K562 (cell line): Measurements from ENCODE around the gene DOCK3. TPM values are rescaled to one million over a fixed set of nuclear protein-coding genes. Genes with fewer than 3 reads are reported as not detected.
A peak's percentile ranks its signal among the peaks of the same experiment; 100 is the strongest.

Experiments used
- ATAC-seq: fragments of 200-7000 bp; cut with Tn5 transposase; 3 replicates; pipeline ENCODE4 v1.9.1; 2020; ENCODE audit warnings: moderate library complexity
- BruUV-seq: library from RNA; stranded (reverse); fragments of 400-500 nt; replicated peaks from 2 replicates; lab custom pipeline; 2021; lab: Mats Ljungman, UMichigan
- CTCF ChIA-PET: fragments of 300-600 bp; formaldehyde crosslinking; extraction: SDS; loops from one replicate; lab custom pipeline; 2021; ENCODE audit warnings: low intra/inter-chr PET ratio; lab: Yijun Ruan, JAX
- POLR2A ChIA-PET: fragments of 300-600, 350-650 bp; sonication (Branson Sonifier 250); formaldehyde crosslinking; extraction: SDS; loops from one replicate; lab custom pipeline; 2021; ENCODE audit warnings: antibody characterized with exemption, inconsistent platforms; lab: Yijun Ruan, JAX
- DNase-seq, 4 experiments: peaks; one replicate each; pipeline versions ENCODE4 v3.0.0 to v3.0.0-alpha.2; 2011 to 2018; ENCODE audit warnings: low spot score in 3 of 4, mixed read lengths in 3 of 4; ENCODE audit errors: extremely low read depth in 1 of 4
- FAIRE-seq: peaks from 2 replicates; lab custom pipeline; 2011; peaks lifted over from hg19 to GRCh38; lab: Jason Lieb, UNC
- H2AFZ ChIP-seq: 2 replicates; pipeline ENCODE4 v1.6.0; 2011; ENCODE audit warnings: low read depth, low read length, control low read depth, inconsistent platforms
- H3K27ac ChIP-seq: fragments of 200-600 bp; 3 replicates; pipeline ENCODE4 v1.8.0; 2011; ENCODE audit warnings: low read depth, mild to moderate bottlenecking, control low read depth, inconsistent platforms, low read length, moderate library complexity, mixed read lengths; ENCODE audit errors: extremely low read depth
- H3K27me3 ChIP-seq, 2 experiments: fragments of 300-600 bp in 1 of 2; 2 replicates in 1 of 2; 3 replicates in 1 of 2; pipeline versions ENCODE4 v1.6.0 to v1.8.0; 2011; ENCODE audit warnings: inconsistent platforms in 2 of 2, low read length in 2 of 2, mild to moderate bottlenecking in 1 of 2, mixed read lengths in 1 of 2, moderate library complexity in 1 of 2; ENCODE audit not compliant: control insufficient read depth in 2 of 2, insufficient read depth in 2 of 2
- H3K36me3 ChIP-seq: fragments of 300-600 bp; 3 replicates; pipeline ENCODE4 v1.8.0; 2011; ENCODE audit warnings: mild to moderate bottlenecking, low read length, inconsistent platforms; ENCODE audit not compliant: control insufficient read depth, insufficient read depth
- H3K4me1 ChIP-seq, 2 experiments: fragments of 200-600 bp in 1 of 2; replicated peaks in 1 of 2; 2 replicates in 1 of 2; 3 replicates in 1 of 2; pipeline versions ENCODE4 v1.5.1 to v1.8.0; 2011; ENCODE audit warnings: inconsistent platforms in 2 of 2, low read length in 2 of 2, mild to moderate bottlenecking in 1 of 2, mixed read lengths in 1 of 2, moderate library complexity in 1 of 2; ENCODE audit not compliant: control insufficient read depth in 2 of 2, insufficient read depth in 2 of 2
- H3K4me2 ChIP-seq: 2 replicates; pipeline ENCODE4 v1.6.1; 2011; ENCODE audit warnings: low read length, control low read depth, inconsistent platforms, mixed read lengths; ENCODE audit not compliant: insufficient read depth
- H3K4me3 ChIP-seq: fragments of 200-600 bp; sonication (generic), shearing (Covaris generic); 2 replicates; pipeline ENCODE4 v1.5.1; 2016; ENCODE audit warnings: control low read depth, inconsistent platforms
- H3K79me2 ChIP-seq: fragments of 200-600 bp; 3 replicates; pipeline ENCODE4 v1.8.0; 2011; ENCODE audit warnings: low read length, inconsistent platforms; ENCODE audit not compliant: control insufficient read depth, insufficient read depth
- H3K9ac ChIP-seq, 2 experiments: 2 replicates each; pipeline versions ENCODE4 v1.6.0 to v1.6.1; 2011; ENCODE audit warnings: low read depth in 2 of 2, low read length in 2 of 2, control low read depth in 1 of 2, inconsistent platforms in 1 of 2, mild to moderate bottlenecking in 1 of 2, mixed read lengths in 1 of 2; ENCODE audit not compliant: insufficient read depth in 1 of 2
- H3K9me1 ChIP-seq: one replicate; pipeline ENCODE4 v1.6.0; 2011; ENCODE audit warnings: inconsistent platforms, mild to moderate bottlenecking, low read length, moderate library complexity; ENCODE audit not compliant: control insufficient read depth, insufficient read depth
- H3K9me3 ChIP-seq: replicated peaks from 2 replicates; pipeline ENCODE4 v1.5.1; 2011; ENCODE audit warnings: low read depth, low read length, inconsistent platforms; ENCODE audit not compliant: control insufficient read depth, insufficient read depth
- H4K20me1 ChIP-seq: replicated peaks from 2 replicates; pipeline ENCODE4 v1.6.1; 2011; ENCODE audit warnings: low read length, inconsistent platforms, mixed read lengths; ENCODE audit not compliant: control insufficient read depth, insufficient read depth
- BHLHE40 ChIP-seq: IDR thresholded peaks from 2 replicates; pipeline ENCODE4 v1.6.1; 2011; ENCODE audit warnings: low read length, improper control_type of control experiment
- HDGF ChIP-seq: fragments of 450-650 bp; IDR thresholded peaks from 2 replicates; pipeline ENCODE4 v1.6.1; 2016
- RAD51 ChIP-seq: fragments of 450-650 bp; IDR thresholded peaks from 2 replicates; pipeline ENCODE4 v1.7.1; 2016; ENCODE audit warnings: low read depth, mild to moderate bottlenecking, borderline replicate concordance
- RFX5 ChIP-seq: IDR thresholded peaks from 2 replicates; pipeline ENCODE4 v1.6.1; 2011; ENCODE audit warnings: low read depth, mild to moderate bottlenecking, improper control_type of control experiment, low read length
- THAP7 ChIP-seq: fragments of 250-450 bp; sonication (Bioruptor Pico); IDR thresholded peaks from 2 replicates; pipeline ENCODE4 v1.5.0; 2021
- ZBTB12 ChIP-seq: fragments of 250-450 bp; sonication (Bioruptor Pico); IDR thresholded peaks from 2 replicates; pipeline ENCODE4 v1.4.0; 2020
- ZBTB7A ChIP-seq: IDR thresholded peaks from 2 replicates; pipeline ENCODE4 v1.6.1; 2011; ENCODE audit warnings: low read depth, mild to moderate bottlenecking, low read length, moderate library complexity, borderline replicate concordance; ENCODE audit not compliant: control insufficient read depth
- ZNF253 ChIP-seq: fragments of 250-450 bp; sonication (Bioruptor Pico); conservative IDR thresholded peaks from 2 replicates; pipeline ENCODE4 v1.6.1; 2021; ENCODE audit warnings: mild to moderate bottlenecking
- ZNF655 ChIP-seq: fragments of 250-450 bp; sonication (Bioruptor Pico); IDR thresholded peaks from 2 replicates; pipeline ENCODE4 v1.5.0; 2021
- WGBS: fragments of 100-300 bp; shearing (Covaris generic); methylation state at CpG from one replicate; pipeline ENCODE4 v1.1.6; 2016; ENCODE audit warnings: low coverage, mixed read lengths; ENCODE audit not compliant: insufficient coverage; ENCODE audit errors: missing lambda C conversion rate; 5-methylcytosine and 5-hydroxymethylcytosine counted together
- in situ Hi-C: fragments of 300-500 bp; cut with MboI; formaldehyde crosslinking; loops from 4 replicates; pipeline ENCODE4 v1.15.0; 2018; ENCODE audit warnings: inconsistent platforms, mixed read lengths
- intact Hi-C: fragments of 100-400 bp; cut with micrococcal nuclease; formaldehyde crosslinking; loops from 2 replicates; pipeline ENCODE4 v1.14.2; 2022
- polyA plus RNA-seq, 8 experiments: library from polyadenylated mRNA; depleted of rRNA in 4 of 8; stranded (reverse) in 5 of 8; unstranded in 3 of 8; fragments of >200 nt; fragmentation: Nextera tagmentation in 2 of 8; fragmentation: Illumina TruSeq in 1 of 8; extraction: Ambion mirVana in 2 of 8; extraction: Trizol in 1 of 8; gene quantifications; 2 replicates each; pipeline versions ENCODE4 v1.2.1 to v1.2.3, GENCODE V29; 2011 to 2014; ENCODE audit warnings: inconsistent platforms in 1 of 8, missing spikeins in 1 of 8
- total RNA-seq, 7 experiments: library from RNA; depleted of rRNA in 6 of 7; stranded (reverse); fragments of >200 nt in 6 of 7; fragmentation: Illumina TruSeq in 2 of 7; extraction: Trizol in 2 of 7; gene quantifications; 2 replicates each; pipeline versions ENCODE4 v1.2.1 to v1.2.3, GENCODE V29; 2011 to 2021; ENCODE audit warnings: low replicate concordance in 1 of 7
- TF ChIP-seq, protein P1 (sequence below): sonication (generic); formaldehyde crosslinking; IDR thresholded peaks from 2 replicates; pipeline ENCODE4 v1.5.0; 2020; ENCODE audit warnings: missing genetic modification reagents
- TF ChIP-seq, protein P2 (sequence below): fragments of 450-650 bp; formaldehyde crosslinking; IDR thresholded peaks from 2 replicates; pipeline ENCODE4 v1.4.0; 2020; ENCODE audit warnings: mild to moderate bottlenecking, mixed read lengths

DOCK3 gene
- total and polyA plus RNA-seq, 9 of the 15 experiments (the other 6 are each of a cell fraction or from before 2014, with no cell fraction given), result under 0.01 to 0.03 (median 0.01) TPM; not detected in 4

DNA sequence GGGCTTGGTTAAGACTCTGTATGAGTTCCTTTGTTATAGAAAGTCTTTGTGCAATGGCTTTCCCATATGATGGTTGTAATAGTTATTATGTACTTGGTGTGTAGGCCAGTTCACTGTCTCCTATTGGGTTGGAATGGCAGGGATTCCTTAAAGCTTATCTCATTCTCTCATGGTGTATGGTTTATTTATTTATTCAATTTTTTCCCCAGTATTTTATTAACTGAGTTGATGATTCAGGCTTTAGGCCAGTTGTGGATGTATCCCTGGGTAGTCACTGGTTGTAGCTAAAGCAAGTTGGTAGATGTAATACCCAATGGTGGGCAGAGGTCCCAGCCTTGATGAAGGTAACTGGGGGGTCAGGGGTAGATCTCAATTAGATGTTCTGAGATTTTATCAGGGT is 349.4 kb downstream of the DOCK3 start (continued):
- TF ChIP-seq ZBTB12 (CRISPR knock-in tag) (no peak), RFX5 (no peak), ZBTB7A (no peak), THAP7 (CRISPR knock-in tag) (no peak), ZNF253 (CRISPR knock-in tag) (no peak)

DNA sequence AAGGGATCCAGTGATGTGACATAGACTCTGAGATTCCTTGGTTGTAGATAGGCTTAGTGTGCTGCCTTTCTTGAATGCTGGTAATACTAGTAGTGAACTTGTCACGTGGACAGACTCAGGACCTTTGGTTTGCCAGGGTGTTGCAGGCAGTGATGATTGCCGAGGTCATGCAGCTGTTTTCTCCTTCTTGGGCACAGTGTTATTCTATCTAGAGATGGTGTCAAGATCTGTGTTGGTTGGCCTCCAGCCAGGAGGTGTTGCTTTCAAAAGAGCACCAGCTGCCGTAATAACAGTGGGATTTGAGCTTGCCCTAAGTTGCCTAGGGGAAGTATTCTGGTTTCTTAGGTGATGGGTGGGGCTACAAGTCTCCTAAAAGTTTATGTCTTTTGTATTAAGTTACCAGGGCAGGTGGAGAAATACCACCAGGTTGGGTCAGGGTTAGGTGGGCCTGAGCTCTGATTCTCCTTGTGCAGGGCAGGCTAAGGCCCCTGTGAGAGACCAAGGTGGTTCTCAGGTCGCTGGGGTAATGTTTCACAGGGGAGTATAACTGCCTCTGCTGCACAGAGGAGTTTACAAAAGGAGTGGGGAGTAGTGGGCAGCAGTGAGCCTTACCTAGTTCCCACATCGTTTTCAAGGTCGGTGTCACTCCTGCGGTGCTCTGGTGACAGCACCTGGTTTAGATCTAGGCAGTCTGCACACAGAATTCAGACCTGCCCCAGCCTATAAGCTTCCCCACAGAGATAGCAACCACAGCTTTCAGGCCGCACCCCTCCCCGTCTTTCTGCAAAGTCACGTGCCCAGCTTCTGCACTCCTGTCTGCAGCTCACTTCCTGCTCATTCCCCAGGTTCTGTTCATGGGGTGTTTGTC is 350.3 kb downstream of the DOCK3 start:
- 4% methylated on average over 10 of the region's 10 CpGs for WGBS
- no peaks in the 10 kb centered on the region for H3K36me3 ChIP-seq
- H4K20me1 ChIP-seq, result no peaks in the 10 kb centered on the region
- no peaks in the 10 kb centered on the region for H3K79me2 ChIP-seq
- ChIA-PET POLR2A (interaction anchor here (0.7 kb wide), 1 partner anchor 24 kb away, joined by 3 read pairs; no protein-coding TSS in a partner anchor), CTCF (no interaction called here)
- no peak for FAIRE-seq
- intact Hi-C loops (no loop called here), in situ Hi-C loops (no loop called here)
- no peaks in the 10 kb centered on the region; a peak in 1 of 5 replicates for H3K4me1 ChIP-seq
- H3K9me1 ChIP-seq, result no peaks in the 10 kb centered on the region
- H3K4me2 ChIP-seq, result no peak overlapping the region
- no peak overlapping the region for H3K27ac ChIP-seq
- no TSS peak for BruUV-seq
- no peak overlapping the region for H3K4me3 ChIP-seq
- no peaks in the 10 kb centered on the region for H3K9me3 ChIP-seq
- peak; percentile 54; the same call in 2 of the 3 replicates for ATAC-seq
- no peaks in the 10 kb centered on the region for H3K27me3 ChIP-seq
- no peak overlapping the region for H3K9ac ChIP-seq
- DNase-seq, result peak in 1 of 4 experiments; percentile 1
- H2AFZ ChIP-seq, result no peak overlapping the region
- no peak for TF ChIP-seq HDGF
- TF ChIP-seq BHLHE40, result peak; percentile 56; the same call in 1 of the 2 replicates
- peak; percentile 43; the same call in 1 of the 2 replicates for TF ChIP-seq RAD51
- TF ChIP-seq ZNF655 (CRISPR knock-in tag), result no peak
- TF ChIP-seq, protein P1, sequence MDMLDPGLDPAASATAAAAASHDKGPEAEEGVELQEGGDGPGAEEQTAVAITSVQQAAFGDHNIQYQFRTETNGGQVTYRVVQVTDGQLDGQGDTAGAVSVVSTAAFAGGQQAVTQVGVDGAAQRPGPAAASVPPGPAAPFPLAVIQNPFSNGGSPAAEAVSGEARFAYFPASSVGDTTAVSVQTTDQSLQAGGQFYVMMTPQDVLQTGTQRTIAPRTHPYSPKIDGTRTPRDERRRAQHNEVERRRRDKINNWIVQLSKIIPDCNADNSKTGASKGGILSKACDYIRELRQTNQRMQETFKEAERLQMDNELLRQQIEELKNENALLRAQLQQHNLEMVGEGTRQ, result peak; percentile 66
- TF ChIP-seq, protein P2, sequence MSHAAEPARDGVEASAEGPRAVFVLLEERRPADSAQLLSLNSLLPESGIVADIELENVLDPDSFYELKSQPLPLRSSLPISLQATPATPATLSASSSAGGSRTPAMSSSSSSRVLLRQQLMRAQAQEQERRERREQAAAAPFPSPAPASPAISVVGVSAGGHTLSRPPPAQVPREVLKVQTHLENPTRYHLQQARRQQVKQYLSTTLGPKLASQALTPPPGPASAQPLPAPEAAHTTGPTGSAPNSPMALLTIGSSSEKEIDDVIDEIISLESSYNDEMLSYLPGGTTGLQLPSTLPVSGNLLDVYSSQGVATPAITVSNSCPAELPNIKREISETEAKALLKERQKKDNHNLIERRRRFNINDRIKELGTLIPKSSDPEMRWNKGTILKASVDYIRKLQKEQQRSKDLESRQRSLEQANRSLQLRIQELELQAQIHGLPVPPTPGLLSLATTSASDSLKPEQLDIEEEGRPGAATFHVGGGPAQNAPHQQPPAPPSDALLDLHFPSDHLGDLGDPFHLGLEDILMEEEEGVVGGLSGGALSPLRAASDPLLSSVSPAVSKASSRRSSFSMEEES (CRISPR knock-in tag), result peak; percentile 26; the same call in 1 of the 2 replicates
